Measurements from ENCODE around the gene SCYL3. TPM values are rescaled to one million over a fixed set of nuclear protein-coding genes. Genes with fewer than 3 reads are reported as not detected.

Gene SCYL3
- polyA plus RNA-seq, 2 donors = 3.8 to 5.3 TPM

DNA sequence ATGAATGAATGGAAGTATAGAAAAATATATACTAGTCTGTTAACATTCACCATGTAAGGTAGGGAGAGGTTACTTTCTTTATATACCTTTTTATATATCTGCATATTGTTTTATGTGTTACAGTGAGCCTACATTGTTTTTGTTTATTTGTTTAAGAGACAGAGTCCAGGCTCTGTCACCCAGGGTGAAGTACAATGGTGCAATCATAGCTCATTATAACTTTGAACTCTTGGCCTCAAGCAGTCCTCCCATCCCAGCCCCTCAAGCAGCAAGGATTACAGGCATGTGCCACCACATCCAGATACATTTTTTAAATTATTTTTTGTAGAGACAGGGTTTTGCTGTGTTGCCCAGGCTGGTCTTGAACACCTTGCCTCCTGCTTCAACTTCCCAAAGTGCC lies 7.4 kb upstream of the SCYL3 start:
- Histone ChIP-seq H3K36me3 (ENCODE audit: control insufficient read depth in 2 of 2, insufficient read depth in 2 of 2, low read length in 1 of 2) (no peaks in the 10 kb centered on the region), H3K4me1 (ENCODE audit: control insufficient read depth in 2 of 2, insufficient read depth in 2 of 2, low read length in 1 of 2) (no peaks in the 10 kb centered on the region), H3K27me3 (ENCODE audit: control insufficient read depth in 1 of 2, insufficient read depth in 2 of 2, low read length in 2 of 2) (no peaks in the 10 kb centered on the region), H3K4me3 (ENCODE audit: low read depth in 1 of 2, low read length in 2 of 2) (no peak overlapping the region), H3K27ac (ENCODE audit: low read depth in 2 of 2, low read length in 1 of 2) (no peak overlapping the region), H3K9me3 (ENCODE audit: control insufficient read depth in 2 of 2, insufficient read depth in 1 of 2, low read depth in 1 of 2, low read length in 1 of 2) (no peaks in the 10 kb centered on the region)

DNA sequence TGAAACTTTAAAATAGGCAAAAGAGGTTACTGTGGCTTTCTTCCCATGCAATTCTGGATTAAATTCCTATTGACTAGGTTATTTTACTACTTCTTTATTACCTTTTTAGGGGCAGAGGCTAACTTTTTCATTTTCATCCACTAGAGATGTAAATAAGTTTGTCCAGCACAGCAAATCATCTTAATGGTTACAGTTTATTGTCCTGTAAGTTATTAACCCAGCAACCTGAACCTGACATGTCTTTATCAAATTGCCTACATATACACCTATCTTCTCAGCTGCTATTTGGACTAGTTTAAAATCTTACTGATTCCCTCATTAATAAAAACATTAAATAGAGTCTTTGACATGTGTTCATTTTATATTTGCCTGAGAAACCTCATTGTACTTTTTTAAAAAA lies 6.9 kb upstream of the SCYL3 start:
- Histone ChIP-seq H3K9me3 (ENCODE audit: control insufficient read depth in 2 of 2, insufficient read depth in 1 of 2, low read depth in 1 of 2, low read length in 1 of 2) (no peaks in the 10 kb centered on the region), H3K27me3 (ENCODE audit: control insufficient read depth in 1 of 2, insufficient read depth in 2 of 2, low read length in 2 of 2) (no peaks in the 10 kb centered on the region), H3K27ac (ENCODE audit: low read depth in 2 of 2, low read length in 1 of 2) (no peak overlapping the region), H3K4me1 (ENCODE audit: control insufficient read depth in 2 of 2, insufficient read depth in 2 of 2, low read length in 1 of 2) (no peaks in the 10 kb centered on the region), H3K4me3 (ENCODE audit: low read depth in 1 of 2, low read length in 2 of 2) (no peak overlapping the region), H3K36me3 (ENCODE audit: control insufficient read depth in 2 of 2, insufficient read depth in 2 of 2, low read length in 1 of 2) (no peaks in the 10 kb centered on the region)

DNA sequence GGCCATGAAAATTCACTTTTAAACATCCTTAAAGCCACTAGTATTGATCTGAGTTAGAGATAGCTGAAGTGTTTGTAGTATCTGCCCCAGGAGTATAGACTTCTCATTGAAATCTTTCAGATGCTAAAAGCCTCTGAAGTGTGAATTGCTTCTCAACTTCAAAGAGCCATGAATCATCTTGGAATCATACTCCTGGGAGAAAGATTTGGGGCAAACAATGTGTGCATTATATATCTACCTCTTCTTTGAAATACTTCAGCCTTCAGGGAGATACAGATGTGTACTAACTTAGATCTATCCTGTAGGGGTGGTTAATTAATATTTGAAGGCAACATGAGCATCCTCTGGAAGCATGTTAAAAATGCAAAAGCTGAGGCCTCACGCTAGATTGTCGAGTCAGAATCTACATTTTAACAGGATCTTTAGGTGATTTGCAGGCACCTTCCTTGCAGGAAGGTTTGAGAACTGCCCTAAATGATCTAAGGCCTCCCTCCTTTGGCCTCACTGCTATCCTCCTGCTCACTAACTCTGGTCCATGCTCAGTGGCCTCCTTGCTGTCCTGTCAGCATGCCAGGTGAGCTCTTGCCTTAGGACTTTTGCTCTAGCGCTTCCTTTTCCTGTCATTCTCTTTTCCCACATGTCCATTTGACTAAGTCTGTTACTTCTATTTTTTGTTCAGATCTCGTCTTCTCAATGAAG lies 6.0 kb upstream of the SCYL3 start:
- Histone ChIP-seq H3K4me3 (ENCODE audit: low read depth in 1 of 2, low read length in 2 of 2) (no peak overlapping the region), H3K36me3 (ENCODE audit: control insufficient read depth in 2 of 2, insufficient read depth in 2 of 2, low read length in 1 of 2) (no peaks in the 10 kb centered on the region), H3K27ac (ENCODE audit: low read depth in 2 of 2, low read length in 1 of 2) (no peak overlapping the region), H3K4me1 (ENCODE audit: control insufficient read depth in 2 of 2, insufficient read depth in 2 of 2, low read length in 1 of 2) (no peaks in the 10 kb centered on the region), H3K27me3 (ENCODE audit: control insufficient read depth in 1 of 2, insufficient read depth in 2 of 2, low read length in 2 of 2) (no peaks in the 10 kb centered on the region), H3K9me3 (ENCODE audit: control insufficient read depth in 2 of 2, insufficient read depth in 1 of 2, low read depth in 1 of 2, low read length in 1 of 2) (no peaks in the 10 kb centered on the region)
- WGBS, 2 donors = 61 to 63% methylated on average over 4 of the region's 4 CpGs

DNA sequence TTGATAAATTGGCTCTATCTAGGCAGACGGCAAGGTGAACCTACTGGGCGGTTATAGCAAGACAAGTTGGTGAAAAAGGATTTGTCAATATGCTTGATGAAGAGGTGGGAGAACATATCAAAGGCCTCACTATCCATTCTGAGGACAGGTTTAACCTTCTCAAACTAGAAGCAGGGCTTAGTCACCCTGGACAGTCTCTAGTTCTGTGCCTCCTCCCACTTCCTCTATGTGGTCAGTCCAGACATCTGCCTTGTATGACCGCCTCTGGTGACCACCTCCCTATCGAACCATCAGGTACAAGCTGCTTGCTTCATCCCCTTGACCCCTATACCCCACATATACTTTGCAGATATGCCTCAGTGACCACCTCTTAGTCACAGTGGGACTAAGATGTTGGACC lies 2.3 kb upstream of the SCYL3 start:
- Histone ChIP-seq H3K27ac (ENCODE audit: low read depth in 2 of 2, low read length in 1 of 2) (no peak overlapping the region), H3K36me3 (ENCODE audit: control insufficient read depth in 2 of 2, insufficient read depth in 2 of 2, low read length in 1 of 2) (no peaks in the 10 kb centered on the region), H3K4me1 (ENCODE audit: control insufficient read depth in 2 of 2, insufficient read depth in 2 of 2, low read length in 1 of 2) (peaks cover 0 to 2% of the 10 kb centered on the region in 2 donors), H3K27me3 (ENCODE audit: control insufficient read depth in 1 of 2, insufficient read depth in 2 of 2, low read length in 2 of 2) (no peaks in the 10 kb centered on the region), H3K9me3 (ENCODE audit: control insufficient read depth in 2 of 2, insufficient read depth in 1 of 2, low read depth in 1 of 2, low read length in 1 of 2) (no peaks in the 10 kb centered on the region), H3K4me3 (ENCODE audit: low read depth in 1 of 2, low read length in 2 of 2) (no peak overlapping the region)
- 84 to 90% methylated on average over 4 of the region's 4 CpGs for WGBS, 2 donors

DNA sequence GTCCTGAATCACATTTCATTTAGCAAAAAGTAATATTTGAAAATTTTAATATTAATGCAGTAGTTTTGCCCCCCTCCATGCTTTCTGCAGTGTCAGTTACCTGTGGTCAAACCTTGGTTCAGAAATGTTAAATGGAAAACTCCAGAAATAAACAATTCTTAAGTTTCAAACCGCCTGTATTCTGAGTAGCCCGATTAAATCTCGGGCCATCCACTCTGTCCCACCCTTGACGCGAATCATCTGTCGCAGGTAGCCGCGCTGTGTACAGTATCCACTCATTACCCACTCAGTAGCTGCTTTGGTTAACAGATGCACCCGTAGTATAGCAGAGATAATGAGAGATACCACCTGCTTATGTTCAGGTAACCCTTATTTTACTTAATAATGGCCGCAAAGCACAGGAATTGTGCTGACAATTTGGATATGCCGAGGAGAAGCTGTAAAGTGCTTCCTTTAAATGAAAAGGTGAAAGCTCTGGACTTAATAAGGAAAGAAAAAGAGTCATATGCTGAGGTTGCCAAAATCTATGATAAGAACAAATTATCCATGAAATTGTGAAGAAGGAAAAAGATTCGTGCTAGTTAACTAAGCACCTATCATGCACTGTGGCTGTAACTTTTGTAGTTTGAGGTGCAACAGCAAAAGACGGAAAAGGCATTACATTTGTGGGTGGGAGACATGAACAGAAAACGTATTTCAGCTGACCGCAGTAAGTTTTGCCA lies 889 bp upstream of the SCYL3 start:
- Histone ChIP-seq H3K36me3 (ENCODE audit: control insufficient read depth in 2 of 2, insufficient read depth in 2 of 2, low read length in 1 of 2) (no peaks in the 10 kb centered on the region), H3K9me3 (ENCODE audit: control insufficient read depth in 2 of 2, insufficient read depth in 1 of 2, low read depth in 1 of 2, low read length in 1 of 2) (no peaks in the 10 kb centered on the region), H3K27me3 (ENCODE audit: control insufficient read depth in 1 of 2, insufficient read depth in 2 of 2, low read length in 2 of 2) (no peaks in the 10 kb centered on the region), H3K4me3 (ENCODE audit: low read depth in 1 of 2, low read length in 2 of 2) (peak overlapping the region; percentile 25 to 98), H3K4me1 (ENCODE audit: control insufficient read depth in 2 of 2, insufficient read depth in 2 of 2, low read length in 1 of 2) (peaks cover 2 to 5% of the 10 kb centered on the region in 2 donors), H3K27ac (ENCODE audit: low read depth in 2 of 2, low read length in 1 of 2) (peak overlapping the region; percentile 66 to 68)
- WGBS, 2 donors = 35% methylated on average over 15 of the region's 15 CpGs

DNA sequence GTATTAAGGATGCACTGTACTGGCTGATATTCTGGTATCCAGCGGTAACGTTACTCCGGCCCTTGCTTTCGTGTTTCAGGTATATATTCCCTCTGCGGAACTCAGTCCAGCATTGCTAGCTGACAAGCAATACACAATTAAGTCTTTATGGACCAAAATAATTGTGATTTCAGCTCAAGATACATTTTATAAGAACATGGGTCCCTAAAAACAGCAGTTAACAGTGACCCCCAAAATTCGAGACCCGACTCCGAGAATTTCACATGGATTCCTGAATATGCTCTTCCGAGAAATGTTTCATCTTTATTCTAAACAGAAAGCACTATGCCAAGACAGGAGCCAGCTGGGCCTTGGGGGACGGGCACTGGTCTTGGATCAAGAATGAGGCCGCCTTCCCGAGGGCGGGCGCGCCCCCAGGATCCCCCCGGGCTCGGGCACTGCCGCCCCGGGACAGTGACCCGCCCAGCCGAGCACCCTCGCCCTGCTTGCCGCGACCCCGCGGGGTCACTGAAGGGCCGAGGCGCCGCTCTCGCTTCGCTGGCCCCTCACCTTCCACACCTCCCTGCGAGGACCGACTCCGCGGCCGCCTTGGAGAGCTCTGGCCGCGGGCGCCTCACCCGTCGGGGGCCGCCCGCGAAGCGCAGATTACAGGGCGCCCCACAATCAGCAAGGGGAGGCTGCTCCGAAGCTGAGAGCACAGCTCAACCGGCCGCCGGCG lies 610 bp downstream of the SCYL3 start:
- Histone ChIP-seq H3K27me3 (ENCODE audit: control insufficient read depth in 1 of 2, insufficient read depth in 2 of 2, low read length in 2 of 2) (no peaks in the 10 kb centered on the region), H3K36me3 (ENCODE audit: control insufficient read depth in 2 of 2, insufficient read depth in 2 of 2, low read length in 1 of 2) (peaks cover 0 to under 1% of the 10 kb centered on the region in 2 donors), H3K4me3 (ENCODE audit: low read depth in 1 of 2, low read length in 2 of 2) (peak overlapping the region; percentile 77 to 98), H3K9me3 (ENCODE audit: control insufficient read depth in 2 of 2, insufficient read depth in 1 of 2, low read depth in 1 of 2, low read length in 1 of 2) (no peaks in the 10 kb centered on the region), H3K4me1 (ENCODE audit: control insufficient read depth in 2 of 2, insufficient read depth in 2 of 2, low read length in 1 of 2) (peaks cover 2 to 5% of the 10 kb centered on the region in 2 donors), H3K27ac (ENCODE audit: low read depth in 2 of 2, low read length in 1 of 2) (peak overlapping the region; percentile 95 to 97)
- WGBS, 2 donors = 0 to 1% methylated on average over 33 to 51 of the region's 51 CpGs

DNA sequence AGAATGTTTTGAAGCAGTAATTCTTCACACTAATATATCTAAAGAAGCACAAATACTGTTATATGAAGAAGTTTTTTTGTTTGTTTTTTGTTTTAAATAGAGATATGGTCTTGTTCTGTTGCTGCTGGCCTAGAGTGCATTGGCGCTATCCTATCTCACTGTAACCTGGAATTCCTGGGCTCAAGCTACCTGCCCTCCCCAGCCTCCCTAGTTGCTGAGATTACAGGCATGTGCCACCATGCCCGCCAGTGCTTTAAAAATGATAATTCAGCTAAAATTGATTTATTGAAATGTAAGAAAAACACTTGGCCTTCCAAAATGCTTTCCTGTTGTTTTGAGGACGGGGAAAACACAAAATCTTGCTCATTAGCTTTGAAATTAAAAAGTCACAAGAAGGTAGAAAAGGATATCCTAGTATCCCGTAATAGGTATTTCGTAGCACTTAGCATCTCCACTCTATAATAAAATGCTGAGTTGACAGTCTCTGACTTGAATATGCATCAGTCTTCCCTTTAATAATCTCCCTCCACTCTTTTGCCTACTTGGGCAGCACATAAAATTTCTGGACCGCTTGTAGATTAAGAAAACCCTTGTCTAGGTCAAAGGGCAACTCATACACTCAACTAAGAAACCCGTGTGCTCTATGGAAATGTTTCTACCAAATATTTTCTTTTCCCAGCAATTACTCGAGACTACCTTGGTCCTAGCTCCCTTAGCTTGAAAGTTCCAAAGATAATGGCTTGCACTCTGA lies 1.3 kb downstream of the SCYL3 start:
- Histone ChIP-seq H3K4me3 (ENCODE audit: low read depth in 1 of 2, low read length in 2 of 2) (peak overlapping the region; percentile 77 to 98), H3K27me3 (ENCODE audit: control insufficient read depth in 1 of 2, insufficient read depth in 2 of 2, low read length in 2 of 2) (no peaks in the 10 kb centered on the region), H3K9me3 (ENCODE audit: control insufficient read depth in 2 of 2, insufficient read depth in 1 of 2, low read depth in 1 of 2, low read length in 1 of 2) (no peaks in the 10 kb centered on the region), H3K36me3 (ENCODE audit: control insufficient read depth in 2 of 2, insufficient read depth in 2 of 2, low read length in 1 of 2) (peaks cover 0 to 2% of the 10 kb centered on the region in 2 donors), H3K4me1 (ENCODE audit: control insufficient read depth in 2 of 2, insufficient read depth in 2 of 2, low read length in 1 of 2) (peaks cover 2 to 5% of the 10 kb centered on the region in 2 donors), H3K27ac (ENCODE audit: low read depth in 2 of 2, low read length in 1 of 2) (peak overlapping the region; percentile 64 to 95)
- WGBS, 2 donors = 38 to 45% methylated on average over 8 of the region's 8 CpGs

DNA sequence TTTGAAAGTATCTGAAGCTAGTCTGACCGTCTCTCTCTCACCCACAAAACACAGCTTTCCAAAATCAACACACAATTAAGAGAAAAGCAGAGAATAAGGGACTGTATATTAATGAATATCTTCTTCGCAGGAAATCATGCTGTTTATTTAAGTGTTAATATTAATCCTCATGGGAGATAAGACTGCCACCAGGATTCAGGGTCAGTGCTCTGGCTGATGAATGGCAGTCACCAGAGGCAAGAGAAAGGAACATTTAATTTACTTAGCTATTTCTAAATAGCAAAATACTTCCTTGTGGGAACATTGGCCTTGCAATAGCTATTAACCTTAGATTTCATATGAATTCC lies 2.2 kb downstream of the SCYL3 start:
- peaks cover 2 to 5% of the 10 kb centered on the region in 2 donors for H3K4me1 ChIP-seq (ENCODE audit: control insufficient read depth in 2 of 2, insufficient read depth in 2 of 2, low read length in 1 of 2)
- 37 to 46% methylated on average over 2 of the region's 2 CpGs for WGBS, 2 donors
- peak overlapping the region in 1 of 2 donors; percentile 26 for H3K4me3 ChIP-seq (ENCODE audit: low read depth in 1 of 2, low read length in 2 of 2)
- H3K36me3 ChIP-seq (ENCODE audit: control insufficient read depth in 2 of 2, insufficient read depth in 2 of 2, low read length in 1 of 2) = peaks cover 0 to 2% of the 10 kb centered on the region in 2 donors
- H3K9me3 ChIP-seq (ENCODE audit: control insufficient read depth in 2 of 2, insufficient read depth in 1 of 2, low read depth in 1 of 2, low read length in 1 of 2) = no peaks in the 10 kb centered on the region
- no peaks in the 10 kb centered on the region for H3K27me3 ChIP-seq (ENCODE audit: control insufficient read depth in 1 of 2, insufficient read depth in 2 of 2, low read length in 2 of 2)
- H3K27ac ChIP-seq (ENCODE audit: low read depth in 2 of 2, low read length in 1 of 2) = peak overlapping the region; percentile 13 to 68

DNA sequence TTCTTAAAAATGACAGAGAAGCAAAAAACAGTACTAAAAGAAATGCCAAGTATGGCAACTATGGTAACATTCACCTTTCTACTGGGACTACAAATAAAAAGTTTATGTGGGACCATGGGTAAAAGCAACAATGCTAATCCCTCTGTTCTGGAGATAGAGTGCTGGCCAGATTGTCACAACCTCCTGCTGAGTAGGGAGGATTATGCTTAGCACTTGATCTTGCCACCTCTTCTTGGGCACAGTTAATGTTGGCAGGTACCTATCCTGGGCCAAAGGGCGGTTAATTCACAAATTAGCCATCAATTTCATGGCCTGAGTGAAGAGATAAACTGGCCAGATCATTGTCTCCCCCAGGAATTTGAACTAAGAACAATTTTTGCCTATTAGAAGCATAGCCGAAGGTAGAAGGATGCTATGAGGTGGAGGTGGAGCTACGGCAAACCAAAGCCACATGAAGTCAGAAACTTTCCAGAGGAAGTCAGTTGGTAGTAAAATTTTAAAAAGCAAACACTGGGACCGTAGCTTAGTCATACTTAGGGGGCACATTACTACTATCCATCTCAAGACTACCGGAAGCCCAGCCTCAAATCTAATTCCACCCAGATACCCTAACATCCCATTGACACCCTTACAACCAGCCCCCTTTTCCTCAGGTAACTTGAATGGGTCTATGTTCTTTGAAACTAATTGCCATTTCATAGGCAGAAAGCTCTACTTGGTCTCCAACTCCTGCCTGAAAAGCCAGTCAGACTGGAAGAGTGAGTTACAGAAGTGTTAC lies 2.7 kb downstream of the SCYL3 start:
- Histone ChIP-seq H3K27me3 (ENCODE audit: control insufficient read depth in 1 of 2, insufficient read depth in 2 of 2, low read length in 2 of 2) (no peaks in the 10 kb centered on the region), H3K9me3 (ENCODE audit: control insufficient read depth in 2 of 2, insufficient read depth in 1 of 2, low read depth in 1 of 2, low read length in 1 of 2) (no peaks in the 10 kb centered on the region), H3K27ac (ENCODE audit: low read depth in 2 of 2, low read length in 1 of 2) (peak overlapping the region; percentile 68), H3K4me3 (ENCODE audit: low read depth in 1 of 2, low read length in 2 of 2) (peak overlapping the region; percentile 20 to 26), H3K4me1 (ENCODE audit: control insufficient read depth in 2 of 2, insufficient read depth in 2 of 2, low read length in 1 of 2) (peaks cover 2 to 5% of the 10 kb centered on the region in 2 donors), H3K36me3 (ENCODE audit: control insufficient read depth in 2 of 2, insufficient read depth in 2 of 2, low read length in 1 of 2) (peaks cover 0 to 2% of the 10 kb centered on the region in 2 donors)
- 32 to 46% methylated on average over 5 of the region's 5 CpGs for WGBS, 2 donors

Data from esophagus (tissue), 2 donors.